Stimulated activated CD4-positive, alpha-beta T cell treated with anti-CD3 and anti-CD28 coated beads, TNF-alpha, amount 100 ng/mL, for 4 hours (primary cell): ENCODE data around the gene LMX1A.

ENCODE experiments used
- DNase-seq, 3 experiments: peaks; one replicate each; pipeline ENCODE4 v3.0.0-alpha.2; 2020; ENCODE audit warnings: low read depth in 3 of 3

LMX1A gene

DNA sequence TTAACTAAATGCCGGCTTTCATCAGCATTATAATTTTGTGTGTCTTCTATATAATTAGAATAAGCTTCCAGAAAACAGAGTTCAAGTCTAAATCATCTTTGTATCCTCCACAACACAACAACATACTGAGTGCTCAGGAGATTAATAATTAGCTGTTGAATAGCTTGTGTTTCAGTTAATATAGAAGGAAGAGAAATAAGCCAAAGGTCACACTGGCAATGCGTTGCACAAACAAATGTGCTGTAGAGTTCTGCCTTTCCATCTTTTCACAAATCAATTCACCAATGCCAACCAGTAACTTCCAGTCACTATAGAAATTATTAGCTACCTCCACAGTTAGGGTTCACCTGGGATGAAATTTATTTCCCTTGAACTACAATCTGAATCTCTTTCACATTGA is 132.0 kb downstream of the LMX1A start:
- no peak for DNase-seq

DNA sequence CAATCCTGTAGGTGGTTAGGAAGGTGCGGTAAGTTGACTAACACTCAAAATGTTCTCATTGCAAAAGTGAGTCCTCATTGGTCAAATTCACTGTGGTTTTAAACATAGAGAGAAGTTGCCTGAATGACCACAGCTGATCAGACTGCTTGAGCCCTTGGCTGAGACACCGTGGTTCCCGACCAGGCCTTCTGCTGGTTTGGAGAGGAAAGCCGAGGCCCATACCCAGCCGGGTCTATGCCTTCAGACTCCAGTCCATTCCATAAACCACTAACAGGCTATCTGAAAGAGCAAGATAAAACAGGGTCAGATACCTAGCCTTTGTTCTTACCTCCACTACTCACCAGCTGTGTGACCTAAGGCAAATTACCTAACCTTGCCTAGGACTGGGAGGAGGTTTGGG is 133.9 kb downstream of the LMX1A start:
- no peak for DNase-seq

DNA sequence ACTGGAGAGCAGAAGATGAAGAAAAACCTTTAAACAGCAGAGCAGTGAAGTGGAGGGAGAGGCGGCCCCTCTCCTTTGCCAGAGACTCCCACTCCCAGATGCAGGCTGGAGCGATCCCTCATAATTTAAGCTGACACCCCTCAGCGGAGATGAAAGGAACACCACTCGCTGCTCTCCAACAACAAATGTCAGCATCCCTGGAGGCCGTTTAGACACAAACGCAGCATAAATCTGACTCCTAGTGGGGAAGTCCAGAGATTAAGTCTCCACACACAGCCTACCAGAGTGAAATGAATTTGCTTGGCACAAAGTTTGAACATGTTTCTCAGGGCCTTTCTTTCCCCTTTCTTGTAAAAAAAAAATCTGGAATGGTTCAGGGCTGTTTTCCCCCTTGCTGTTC is 137.8 kb downstream of the LMX1A start:
- no peak for DNase-seq

DNA sequence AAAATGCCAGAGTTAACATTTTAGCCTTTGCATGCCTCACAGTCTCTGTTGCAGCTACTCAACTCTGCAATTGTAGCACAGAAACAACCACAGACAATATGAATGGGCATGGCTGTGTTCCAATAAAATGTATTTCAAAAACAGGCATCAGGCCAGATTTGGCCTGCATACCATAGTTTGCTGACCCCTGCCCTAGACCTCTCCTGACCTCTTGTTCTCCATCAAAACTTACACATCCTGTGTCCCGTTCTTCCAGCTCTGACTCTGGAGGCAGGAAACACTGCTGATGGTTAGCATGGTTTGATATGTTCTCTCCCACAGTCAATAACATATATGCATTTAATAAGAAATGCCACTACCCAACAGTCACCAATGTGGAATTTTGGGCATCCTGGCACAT is 138.6 kb downstream of the LMX1A start:
- no peak for DNase-seq

DNA sequence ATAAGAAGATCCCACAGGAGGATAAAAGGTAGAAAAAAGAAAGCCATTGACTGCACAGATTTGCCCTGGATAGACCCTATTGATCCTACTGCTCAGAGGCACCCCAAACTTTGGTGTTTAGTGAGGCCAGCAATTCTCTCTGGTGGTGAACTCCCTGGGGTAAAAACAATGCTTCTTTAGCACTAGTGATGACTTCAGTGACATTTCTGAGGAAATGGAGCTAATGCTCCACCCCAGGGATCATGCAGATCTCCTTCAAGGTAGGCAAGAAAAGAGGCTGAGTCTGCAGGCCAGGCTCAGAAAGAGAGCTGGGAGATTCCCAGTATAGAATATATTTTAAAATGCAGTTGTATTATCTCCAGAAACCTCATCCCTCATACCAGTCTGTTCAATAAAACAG is 140.3 kb downstream of the LMX1A start:
- no peak for DNase-seq

DNA sequence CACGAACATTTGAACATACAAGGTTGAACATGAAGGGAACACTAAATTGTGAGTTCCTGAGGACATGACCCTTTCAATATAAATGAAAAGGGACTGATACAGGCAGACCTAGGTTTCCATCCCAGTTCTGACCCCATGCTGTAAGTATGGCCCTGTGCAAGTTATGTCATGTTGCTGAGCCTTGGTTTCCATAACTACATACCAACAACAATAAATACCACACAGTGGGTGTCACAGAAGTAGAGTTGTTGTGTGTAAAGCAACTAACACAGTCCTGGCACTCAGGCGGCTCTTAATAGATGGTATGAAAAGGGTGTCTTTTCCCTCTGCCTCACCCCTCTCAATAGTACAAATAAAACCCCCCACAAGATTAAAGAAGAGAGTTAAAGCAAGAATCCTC is 140.8 kb downstream of the LMX1A start:
- no peak for DNase-seq

DNA sequence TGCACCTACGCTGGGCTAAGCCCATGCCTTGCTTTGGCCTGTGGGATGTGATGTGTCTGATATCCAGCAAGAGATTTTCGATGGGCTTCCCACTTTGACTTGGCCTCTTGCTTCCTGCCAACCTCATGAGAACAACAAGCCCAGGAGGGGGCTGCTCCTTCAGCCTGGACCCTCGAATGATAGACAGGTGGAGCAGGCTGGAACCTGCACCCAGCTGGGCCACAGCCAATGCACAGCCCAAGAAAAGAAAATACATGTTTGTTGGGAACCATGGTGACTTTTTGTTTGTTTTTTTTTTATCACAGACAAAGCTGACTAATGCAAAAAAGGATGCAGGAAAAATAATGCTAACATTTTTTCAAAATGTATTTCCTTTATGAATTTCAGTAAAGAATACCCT is 144.3 kb downstream of the LMX1A start:
- DNase-seq, result no peak

DNA sequence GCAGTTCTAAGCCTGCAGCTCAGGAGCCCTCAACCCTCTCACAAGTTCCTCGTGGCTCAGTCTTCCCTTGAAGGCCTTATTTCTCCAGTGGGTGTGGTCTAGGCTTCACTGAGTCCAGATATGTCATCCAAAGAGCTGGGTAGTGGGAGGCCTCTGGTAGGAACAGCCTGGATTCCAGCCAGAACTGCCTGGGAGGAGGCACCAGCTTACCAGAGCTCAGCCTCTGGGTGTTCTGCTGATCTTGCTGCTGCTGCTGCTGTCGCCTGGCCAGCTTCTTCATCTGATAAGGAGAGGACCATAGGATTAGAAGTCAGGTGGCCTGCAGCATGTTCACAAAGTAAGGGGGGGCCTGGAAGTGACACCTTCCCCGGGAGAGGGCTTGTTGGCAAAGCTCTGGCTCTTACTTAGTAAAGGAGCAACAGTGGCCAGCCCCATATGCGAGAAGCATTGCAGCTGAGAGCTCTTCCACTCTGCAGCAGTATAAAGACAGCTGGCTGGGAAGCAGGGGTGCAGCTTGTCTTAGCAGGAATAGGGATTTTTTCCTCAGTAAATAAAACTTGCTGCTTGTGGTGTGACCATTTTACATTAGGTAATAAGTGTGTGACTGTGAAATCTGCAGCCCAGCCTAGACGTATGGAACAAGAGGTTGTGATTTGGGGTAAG is 148.5 kb downstream of the LMX1A start:
- no peak for DNase-seq

DNA sequence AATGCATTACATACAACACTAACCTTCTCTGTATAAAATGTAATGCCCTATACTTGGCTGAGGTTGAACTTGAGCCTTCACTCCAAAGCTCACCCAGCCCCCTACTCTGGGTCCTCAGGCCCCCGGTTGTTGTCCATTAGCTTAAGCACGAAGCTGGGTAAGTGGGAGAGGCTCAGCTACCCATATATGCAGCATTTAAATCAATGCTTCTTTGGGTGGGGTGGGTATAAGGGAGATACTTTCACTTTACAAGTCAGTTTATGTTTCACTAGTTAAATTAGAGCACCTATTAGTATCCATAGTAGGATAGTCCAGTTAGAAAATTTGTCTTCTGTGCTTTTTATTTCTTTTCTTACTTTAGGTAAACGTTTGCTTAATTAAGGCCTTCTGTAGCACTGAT is 151.4 kb downstream of the LMX1A start:
- no peak for DNase-seq

DNA sequence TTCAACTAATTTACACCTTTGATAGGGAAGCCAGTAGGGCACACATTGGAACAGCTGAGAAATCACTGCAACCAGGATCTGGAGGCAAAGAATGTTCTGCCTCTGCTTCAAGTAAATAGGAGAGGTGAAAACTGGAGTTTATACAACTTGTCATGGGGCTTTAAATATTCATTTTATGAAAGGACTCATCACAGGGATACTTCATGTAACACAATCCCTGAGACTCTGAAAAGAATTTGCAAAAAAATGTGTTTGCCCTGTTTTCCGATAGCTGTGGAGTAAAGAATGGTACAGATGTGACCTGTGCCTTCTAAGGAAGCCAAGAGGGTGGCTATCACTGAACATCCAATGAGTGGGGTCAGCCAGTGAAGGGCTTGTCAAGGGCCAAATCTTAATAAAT is 152.0 kb downstream of the LMX1A start:
- no peak for DNase-seq

DNA sequence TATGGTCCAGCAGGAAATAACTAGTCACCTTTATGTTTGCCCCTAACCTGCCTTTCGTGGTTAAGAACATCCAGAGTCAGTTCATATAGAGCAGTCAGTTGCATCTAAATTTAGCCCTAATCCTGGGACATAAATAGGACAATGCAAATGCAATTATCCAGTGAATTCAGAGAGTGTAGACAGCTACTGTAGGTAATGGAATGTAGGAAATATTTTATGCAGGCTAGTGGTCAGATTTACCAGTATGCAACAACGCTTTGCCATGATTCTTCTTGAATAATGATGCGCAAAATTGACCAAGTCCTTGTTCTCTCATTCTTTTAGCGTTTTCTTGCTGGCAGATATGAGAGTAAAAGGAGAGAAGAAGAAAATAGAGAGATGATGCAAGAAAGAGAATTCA is 165.4 kb downstream of the LMX1A start:
- no peak for DNase-seq

DNA sequence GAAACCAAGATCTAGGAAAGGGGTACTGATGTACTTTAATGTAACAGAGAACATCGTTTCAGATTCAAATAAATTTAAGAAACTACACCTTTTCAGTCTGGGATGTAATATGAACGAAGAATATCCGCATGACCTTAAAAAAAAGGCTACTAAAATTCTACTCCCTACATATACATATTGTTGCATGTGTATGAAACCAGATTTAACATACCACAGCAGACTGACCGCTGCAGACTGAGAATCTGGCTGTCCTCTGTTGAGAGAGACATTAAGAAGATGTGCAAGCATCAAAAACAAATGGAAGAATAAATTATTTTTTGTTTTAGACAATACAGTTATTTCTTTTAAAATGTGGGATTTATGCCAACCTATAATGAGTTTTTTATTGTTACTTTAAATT is 166.6 kb downstream of the LMX1A start:
- no peak for DNase-seq

DNA sequence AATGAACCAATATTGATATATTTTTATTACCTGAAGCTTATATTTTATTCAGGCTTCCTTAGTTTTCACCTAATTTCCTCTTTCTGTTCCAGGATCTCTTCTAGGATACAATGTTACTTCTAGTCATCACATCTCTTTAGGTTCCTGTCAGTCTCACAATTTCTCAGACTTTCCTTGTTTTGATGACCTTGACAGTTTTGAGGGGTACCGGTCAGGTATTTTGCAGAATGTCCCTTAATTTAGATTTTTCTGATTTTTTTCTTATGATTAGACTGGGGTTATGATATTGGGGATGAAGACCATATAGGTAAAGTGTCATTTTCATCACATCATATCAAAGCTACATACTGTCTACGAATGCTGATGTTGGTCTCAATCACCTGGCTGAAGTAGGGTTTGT is 167.5 kb downstream of the LMX1A start:
- DNase-seq, result no peak

DNA sequence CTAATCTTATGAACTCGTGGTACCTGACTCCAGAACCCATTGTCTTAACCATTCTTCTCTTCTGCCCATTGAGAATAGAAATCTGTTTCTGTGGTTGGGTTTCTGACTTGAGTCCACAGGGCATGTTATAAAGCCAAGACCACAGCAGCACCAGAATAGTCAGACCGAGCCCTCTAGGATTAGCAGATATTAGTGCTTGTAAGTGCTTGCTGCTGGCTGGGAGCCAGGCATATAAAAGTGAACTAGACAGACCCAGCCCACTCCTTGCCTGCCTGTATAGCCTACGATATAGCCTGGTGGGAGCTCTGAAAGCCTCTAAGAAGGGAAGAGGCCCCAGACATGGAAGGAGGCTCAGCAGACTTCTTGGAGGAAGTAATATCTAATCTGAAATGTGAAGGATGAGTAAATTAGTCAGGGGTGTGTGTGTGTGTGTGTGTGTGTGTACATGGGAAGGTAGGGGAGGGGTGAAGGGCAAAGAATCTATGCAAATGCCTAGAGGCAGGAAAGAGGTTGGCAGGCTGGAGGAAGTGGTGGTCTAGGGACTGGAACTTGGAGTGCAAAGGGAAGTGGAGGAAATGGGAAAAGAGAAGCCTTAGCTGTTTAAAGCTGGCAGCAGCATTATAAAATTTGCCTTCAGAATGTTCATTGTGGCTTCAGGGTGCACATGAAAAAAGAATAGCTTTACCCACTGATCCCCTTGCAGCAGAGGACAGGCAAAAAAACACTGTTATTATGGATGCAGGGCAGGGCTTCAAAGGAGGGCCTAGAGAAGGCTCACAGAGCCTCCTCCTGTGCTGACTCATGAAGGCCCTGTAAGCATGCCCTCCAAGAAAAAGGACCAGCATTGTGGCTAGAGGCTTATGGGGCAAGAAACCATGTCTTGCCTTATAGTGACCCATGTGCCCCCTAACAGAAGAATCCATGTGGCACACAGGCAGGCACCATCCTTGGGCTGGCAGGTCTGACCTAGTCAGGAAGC is 169.2 kb downstream of the LMX1A start:
- DNase-seq, result no peak

DNA sequence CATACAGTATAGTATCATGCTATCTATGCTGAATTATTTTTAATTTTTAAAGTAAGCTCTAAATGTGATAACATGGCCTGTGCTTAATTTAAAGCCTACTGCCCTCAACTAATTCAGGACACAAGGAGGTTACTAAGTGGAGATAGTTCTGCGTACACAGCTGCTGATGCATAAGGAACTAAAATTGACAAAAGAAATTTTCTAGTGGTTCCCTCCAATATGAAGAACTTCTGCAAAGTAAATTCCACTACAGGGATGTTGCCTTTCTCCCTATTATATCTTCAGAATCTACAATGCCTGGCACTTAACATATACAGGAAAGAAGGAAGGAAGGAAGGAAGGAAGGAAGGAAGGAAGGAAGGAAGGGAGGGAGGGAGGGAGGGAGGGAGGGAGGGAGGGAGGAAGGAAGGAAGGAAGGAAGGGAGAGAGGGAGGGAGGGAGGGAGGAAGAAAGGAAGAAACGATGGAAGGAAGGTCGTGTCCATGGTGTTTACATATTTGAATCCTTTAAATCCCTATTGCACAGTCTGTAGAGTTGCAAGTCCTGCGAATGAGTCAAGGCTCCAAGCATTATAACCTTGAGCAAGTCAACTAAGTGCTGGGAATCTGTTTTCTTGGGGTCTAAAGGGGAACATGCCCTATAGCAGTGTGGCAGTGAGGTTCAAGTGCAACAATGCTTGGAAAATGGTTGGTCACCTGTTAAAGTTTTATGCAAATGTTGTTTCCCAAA is 171.2 kb downstream of the LMX1A start:
- DNase-seq, result no peak

DNA sequence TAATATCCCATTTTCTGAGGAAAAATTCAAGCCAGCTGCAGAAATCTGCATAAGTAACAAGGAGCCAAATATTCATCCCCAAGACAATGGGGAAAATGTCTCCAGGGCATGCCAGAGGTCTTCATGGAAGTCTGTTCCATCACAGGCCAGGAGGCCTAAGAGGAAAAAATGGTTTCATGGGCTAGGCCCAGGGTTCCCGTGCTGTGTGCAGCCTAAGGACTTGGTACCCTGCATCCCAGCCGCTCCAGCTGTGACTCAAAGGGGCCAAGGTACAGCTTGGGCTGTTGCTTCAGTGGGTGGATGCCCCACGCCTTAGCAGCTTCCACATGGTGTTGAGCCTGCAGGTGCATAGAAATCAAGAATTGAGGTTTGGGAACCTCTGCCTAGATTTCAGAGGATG is 173.5 kb downstream of the LMX1A start:
- DNase-seq, result no peak

DNA sequence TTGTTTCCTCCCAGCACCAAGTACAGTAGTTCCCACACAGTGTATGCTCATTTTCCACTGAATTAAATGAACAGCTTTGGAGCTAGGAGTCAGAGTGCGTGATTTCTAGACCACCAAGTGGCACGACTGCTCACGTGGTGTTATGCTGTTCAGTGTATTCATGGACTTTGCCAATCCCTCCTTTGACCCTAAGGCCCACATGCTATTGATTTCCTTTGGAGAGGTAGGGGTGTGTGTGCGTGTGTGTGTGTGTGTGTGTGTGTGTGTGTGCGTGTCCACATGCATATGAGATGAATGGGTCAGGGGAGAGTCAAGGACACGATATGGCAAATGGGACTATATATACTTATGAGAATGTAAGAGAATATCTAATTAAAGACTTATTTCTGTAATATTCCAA is 177.2 kb downstream of the LMX1A start:
- DNase-seq, result no peak

DNA sequence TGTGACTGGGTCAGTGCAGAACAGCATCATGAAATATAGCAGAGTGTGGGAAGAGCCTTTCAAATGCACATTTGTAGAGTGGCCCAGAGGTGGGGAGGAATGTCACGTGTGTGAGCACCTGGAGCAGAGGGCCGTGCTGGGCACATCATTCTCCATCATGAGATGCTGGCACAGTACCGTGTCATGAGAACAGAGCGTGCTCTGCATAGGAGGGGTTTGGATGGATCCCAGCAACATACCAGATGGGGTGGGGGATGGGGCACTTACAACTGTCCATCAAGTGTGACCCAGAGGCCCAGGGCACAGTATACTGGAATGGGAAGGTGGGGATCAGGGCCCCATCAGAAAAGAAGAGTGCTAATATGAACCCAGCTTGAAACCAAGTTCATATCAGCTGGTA is 182.0 kb downstream of the LMX1A start:
- DNase-seq, result no peak

DNA sequence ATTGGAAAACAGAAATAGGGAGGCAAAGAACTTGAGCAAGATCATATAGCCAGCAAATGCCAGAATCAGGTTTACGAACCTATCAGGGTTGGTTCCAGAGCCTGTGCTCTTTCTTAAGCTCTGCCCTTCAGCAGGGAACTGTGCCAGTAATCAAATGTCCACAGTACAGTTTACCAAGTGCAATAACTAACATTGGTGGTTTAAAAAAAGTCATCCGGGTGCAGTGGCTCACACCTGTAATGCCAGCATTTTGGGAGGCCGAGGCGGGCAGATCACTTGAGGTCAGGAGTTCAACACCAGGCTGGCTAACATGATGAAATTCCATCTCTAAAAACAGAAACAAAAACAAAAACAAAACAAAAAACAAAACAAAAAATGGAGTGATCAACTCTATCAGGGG is 182.7 kb downstream of the LMX1A start:
- no peak for DNase-seq

DNA sequence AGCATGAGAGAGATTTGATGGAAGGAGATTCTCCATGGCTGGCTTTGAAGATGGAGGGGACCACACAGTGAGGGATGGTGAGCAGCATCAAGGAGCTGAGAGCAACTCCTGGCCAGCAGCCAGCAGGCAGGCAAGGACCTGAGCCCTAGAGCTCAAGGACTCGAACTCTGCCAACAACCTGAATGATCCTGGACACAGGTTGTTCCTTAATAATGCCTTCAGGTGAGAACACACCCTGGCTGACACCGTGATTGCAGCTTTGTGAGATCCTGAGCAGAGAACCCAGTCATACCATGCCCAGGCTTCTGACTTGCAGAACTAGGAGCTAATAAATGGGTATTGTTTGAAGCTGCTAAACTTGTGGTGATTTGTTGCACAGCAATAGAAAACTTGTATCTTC is 183.1 kb downstream of the LMX1A start:
- no peak for DNase-seq

DNA sequence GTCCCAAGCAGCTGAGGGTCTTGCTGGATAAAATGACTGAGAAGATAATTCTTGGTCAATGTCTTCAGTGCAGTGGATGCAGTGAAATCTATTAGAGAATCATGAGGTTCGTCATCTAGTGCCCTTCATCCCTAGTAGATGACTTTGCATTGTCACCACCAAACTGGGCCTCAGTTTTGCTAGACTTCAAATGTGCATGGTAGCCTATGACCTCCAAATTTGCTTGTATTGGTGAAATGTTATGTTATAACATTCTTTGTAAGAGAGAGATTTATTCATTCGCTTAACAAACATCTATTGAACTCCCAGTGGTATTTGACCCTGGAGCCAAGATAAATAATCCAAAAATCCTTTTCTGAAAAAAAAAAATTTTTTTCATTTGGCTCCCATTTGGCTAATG is 183.8 kb downstream of the LMX1A start:
- DNase-seq, result no peak

DNA sequence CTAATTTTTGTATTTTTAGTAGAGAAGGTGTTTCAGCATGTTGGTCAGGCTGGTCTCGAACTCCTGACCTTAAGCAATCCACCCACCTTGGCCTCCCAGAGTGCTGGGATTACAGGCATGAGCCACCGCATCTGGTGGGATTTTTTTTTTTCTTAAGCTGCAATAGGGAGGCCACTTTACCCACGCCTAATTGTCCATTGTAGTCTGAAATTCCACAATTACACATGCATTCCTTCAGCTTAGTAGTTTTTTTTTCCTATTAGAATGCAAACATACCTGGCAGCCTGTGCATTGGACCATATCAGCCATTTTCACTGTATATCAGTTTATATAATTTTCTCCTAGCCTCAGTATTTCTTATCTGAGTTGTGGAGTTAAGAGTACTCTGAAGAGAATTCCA is 186.8 kb downstream of the LMX1A start:
- DNase-seq, result no peak

DNA sequence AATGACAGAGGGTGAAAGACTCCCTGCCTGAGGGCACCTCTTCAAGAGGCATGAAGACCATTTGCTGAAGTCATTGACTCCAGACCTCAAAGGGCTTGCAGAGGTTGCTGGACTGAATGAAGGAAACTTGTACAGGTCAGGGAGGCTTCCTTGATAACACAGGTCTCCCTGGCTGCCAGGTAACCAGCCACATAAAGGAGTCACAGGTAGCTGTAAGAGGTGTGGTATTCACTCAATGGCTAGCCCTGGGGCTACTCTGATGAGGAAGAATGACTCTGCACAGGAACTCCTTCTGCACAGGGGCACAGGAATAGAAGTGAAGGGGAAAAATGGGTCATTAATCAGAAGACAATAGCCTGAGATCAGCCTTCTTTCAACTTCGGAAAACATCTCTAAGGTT is 187.5 kb downstream of the LMX1A start:
- DNase-seq, result no peak
